ENCODE results near the gene NDUFS6.

GRCh38 chr5:1864896-1865440 is 63.8 kb downstream of the NDUFS6 start:
- TF ChIP-seq CTCF (IDR thresholded peaks at IDR 0.05), result no peak
- TF ChIP-seq POLR2A (IDR thresholded peaks at IDR 0.05), result no peak
